ENCODE results near the gene KRTAP4-16. TPM values are rescaled to one million over a fixed set of nuclear protein-coding genes. Genes with fewer than 3 reads are reported as not detected.
"Not testable (repeated sequence)": the region's sequence is repeated elsewhere in the genome, so short reads cannot be mapped to it uniquely, and the experiment has no call there.

Gene KRTAP4-16
- total and polyA plus RNA-seq, 5 donors from 2014 or later: not detected

DNA sequence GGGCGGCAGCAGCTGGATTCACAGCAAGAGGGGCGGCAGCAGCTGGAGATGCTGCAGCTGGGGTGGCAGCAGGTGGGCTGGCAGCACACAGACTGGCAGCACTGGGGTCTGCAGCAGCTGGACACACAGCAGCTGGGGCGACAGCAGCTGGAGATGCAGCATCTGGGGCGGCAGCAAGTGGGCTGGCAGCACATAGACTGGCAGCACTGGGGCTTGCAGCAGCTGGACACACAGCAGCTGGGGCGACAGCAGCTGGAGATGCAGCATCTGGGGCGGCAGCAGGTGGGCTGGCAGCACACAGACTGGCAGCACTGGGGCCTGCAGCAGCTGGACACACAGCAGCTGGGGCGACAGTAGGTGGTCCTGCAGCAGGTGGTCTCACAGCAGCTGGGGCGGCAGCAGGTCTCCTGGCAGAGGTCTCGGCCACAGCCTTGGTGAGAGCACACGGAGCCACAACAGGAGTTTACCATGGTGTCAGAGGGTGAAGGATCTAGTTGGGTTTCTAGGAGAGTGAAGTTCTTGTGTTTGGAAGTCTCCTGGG, 15.9 kb upstream of the KRTAP4-16 start, which contains the start of gene KRTAP4-11:
KRTAP4-11 (minus strand) TSS at position 528 of the 541 bp plus-strand sequence; CDS start at position 470, 58 bp downstream.
- H3K9me3 Mint-ChIP-seq; H3K36me3 ChIP-seq (ENCODE audit: control insufficient read depth, insufficient read depth, low read length); H3K9me3 ChIP-seq (ENCODE audit: control insufficient read depth in 2 of 2, low read length in 2 of 2); H3K36me3 Mint-ChIP-seq; ATAC-seq (ENCODE audit: low read depth in 2 of 2); H3K4me3 Mint-ChIP-seq; H3K27ac ChIP-seq (ENCODE audit: insufficient read depth, low read length, poor library complexity, severe bottlenecking); DNase-seq; H3K27me3 ChIP-seq (ENCODE audit: control insufficient read depth, insufficient read depth, low read length); H3K4me3 ChIP-seq (ENCODE audit: low read depth, low read length); H3K4me1 ChIP-seq (ENCODE audit: control insufficient read depth, insufficient read depth, low read length, poor library complexity, severe bottlenecking): not testable (repeated sequence)
- Mint-ChIP-seq H3K27ac (peak within 1 kb of the TSS in 1 of 3 donors; percentile 65), H3K4me1 (peaks cover 7 to 24% (median 10%) of the 10 kb centered on the region in 4 donors), H3K27me3 (peaks cover 27% of the 10 kb centered on the region)

DNA sequence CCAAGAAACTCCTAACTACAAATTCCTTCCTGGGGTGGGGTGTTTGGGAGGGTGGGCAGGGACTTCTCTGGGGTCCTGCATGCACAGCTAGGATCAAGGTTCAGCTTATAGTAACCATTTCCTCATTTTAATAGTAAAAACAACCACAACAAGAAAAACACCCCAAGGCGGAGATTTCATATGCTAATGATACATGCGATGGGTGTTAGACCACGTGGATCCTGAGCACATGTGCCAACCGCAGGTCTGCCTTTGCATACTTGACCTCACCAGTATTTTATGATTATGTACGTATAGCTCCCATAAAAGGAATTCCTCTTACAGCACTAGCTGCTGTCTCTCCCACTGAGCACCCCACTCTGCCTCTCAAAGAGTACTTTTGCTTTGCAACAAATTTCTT, 14.3 kb upstream of the KRTAP4-16 start:
- no peak overlapping the region for H3K27ac Mint-ChIP-seq
- Histone ChIP-seq H3K27me3 (ENCODE audit: control insufficient read depth, insufficient read depth, low read length) (peaks cover 3% of the 10 kb centered on the region), H3K27ac (ENCODE audit: insufficient read depth, low read length, poor library complexity, severe bottlenecking) (no peak overlapping the region), H3K9me3 (ENCODE audit: control insufficient read depth in 2 of 2, low read length in 2 of 2) (peaks cover 0 to 5% of the 10 kb centered on the region in 2 experiments), H3K36me3 (ENCODE audit: control insufficient read depth, insufficient read depth, low read length) (no peaks in the 10 kb centered on the region), H3K4me1 (ENCODE audit: control insufficient read depth, insufficient read depth, low read length, poor library complexity, severe bottlenecking) (peaks cover 9% of the 10 kb centered on the region), H3K4me3 (ENCODE audit: low read depth, low read length) (no peak overlapping the region)
- peaks cover 7 to 21% (median 10%) of the 10 kb centered on the region in 4 donors for H3K4me1 Mint-ChIP-seq
- H3K9me3 Mint-ChIP-seq: peaks cover 0 to 6% (median 0%) of the 10 kb centered on the region in 7 donors
- H3K27me3 Mint-ChIP-seq: peaks cover 29% of the 10 kb centered on the region
- H3K4me3 Mint-ChIP-seq: no peak overlapping the region
- DNase-seq (no peak), ATAC-seq (ENCODE audit: low read depth in 2 of 2) (no peak)
- H3K36me3 Mint-ChIP-seq: no peaks in the 10 kb centered on the region

DNA sequence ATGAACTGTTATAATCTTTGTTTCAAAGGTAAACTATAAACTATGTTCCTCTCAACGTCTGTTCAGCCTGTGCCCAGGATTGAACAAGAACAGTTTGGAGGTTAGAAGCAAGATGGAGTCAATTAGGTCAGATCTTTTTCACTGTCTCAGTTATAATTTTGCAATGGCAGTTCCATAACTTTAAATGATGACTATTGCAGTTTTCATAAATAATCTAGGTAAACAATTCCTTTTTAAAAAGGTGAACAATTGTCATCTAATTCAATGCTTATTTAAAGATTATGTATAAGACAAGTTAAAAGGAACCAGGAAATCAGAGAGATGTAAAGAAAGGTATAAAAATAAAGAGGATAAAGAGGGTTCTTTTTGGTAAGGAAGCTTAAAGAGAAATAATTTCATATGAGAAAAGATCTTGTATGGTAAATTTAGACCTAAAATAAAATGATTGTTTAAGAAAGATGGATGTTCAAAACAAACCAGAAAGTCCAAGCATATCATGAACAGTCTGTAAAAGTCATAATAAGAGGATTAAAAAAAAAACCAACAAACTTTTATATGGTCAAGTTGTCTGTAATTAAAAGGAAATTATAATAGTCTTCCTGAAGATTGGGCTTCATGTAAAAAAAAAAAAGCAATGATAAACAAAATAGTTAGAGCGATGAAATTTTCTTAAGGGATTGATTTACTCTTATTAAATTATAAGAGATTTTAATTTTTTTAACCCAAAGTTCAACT, 9.3 kb upstream of the KRTAP4-16 start:
- H3K9me3 ChIP-seq (ENCODE audit: control insufficient read depth in 2 of 2, low read length in 2 of 2): peaks cover 0 to 5% of the 10 kb centered on the region in 2 experiments
- no peak overlapping the region for H3K4me3 Mint-ChIP-seq

GRCh38 chr17:41108728-41109386, 6.8 kb upstream of the KRTAP4-16 start:
- not testable (repeated sequence) for H3K9me3 ChIP-seq (ENCODE audit: control insufficient read depth in 2 of 2, low read length in 2 of 2); H3K9me3 Mint-ChIP-seq; H3K27me3 ChIP-seq (ENCODE audit: control insufficient read depth, insufficient read depth, low read length); H3K27ac ChIP-seq (ENCODE audit: insufficient read depth, low read length, poor library complexity, severe bottlenecking); H3K36me3 Mint-ChIP-seq; H3K4me1 ChIP-seq (ENCODE audit: control insufficient read depth, insufficient read depth, low read length, poor library complexity, severe bottlenecking); ATAC-seq (ENCODE audit: low read depth in 2 of 2); H3K4me1 Mint-ChIP-seq; H3K4me3 Mint-ChIP-seq; H3K27ac Mint-ChIP-seq; H3K36me3 ChIP-seq (ENCODE audit: control insufficient read depth, insufficient read depth, low read length); DNase-seq; H3K4me3 ChIP-seq (ENCODE audit: low read depth, low read length)
- H3K27me3 Mint-ChIP-seq: peaks cover 18% of the 10 kb centered on the region

More for the DNA sequence above, 9.3 kb upstream of the KRTAP4-16 start:
- Mint-ChIP-seq H3K9me3 (peaks cover 0 to 9% (median 2%) of the 10 kb centered on the region in 7 donors), H3K27ac (no peak overlapping the region), H3K4me1 (peaks cover 0 to 9% (median 0%) of the 10 kb centered on the region in 4 donors), H3K36me3 (no peaks in the 10 kb centered on the region), H3K27me3 (peaks cover 16% of the 10 kb centered on the region)
- Histone ChIP-seq H3K36me3 (ENCODE audit: control insufficient read depth, insufficient read depth, low read length) (no peaks in the 10 kb centered on the region), H3K4me3 (ENCODE audit: low read depth, low read length) (no peak overlapping the region), H3K4me1 (ENCODE audit: control insufficient read depth, insufficient read depth, low read length, poor library complexity, severe bottlenecking) (no peaks in the 10 kb centered on the region), H3K27ac (ENCODE audit: insufficient read depth, low read length, poor library complexity, severe bottlenecking) (no peak overlapping the region), H3K27me3 (ENCODE audit: control insufficient read depth, insufficient read depth, low read length) (peaks cover 3% of the 10 kb centered on the region)
- ATAC-seq (ENCODE audit: low read depth in 2 of 2): no peak
- DNase-seq: no peak

DNA sequence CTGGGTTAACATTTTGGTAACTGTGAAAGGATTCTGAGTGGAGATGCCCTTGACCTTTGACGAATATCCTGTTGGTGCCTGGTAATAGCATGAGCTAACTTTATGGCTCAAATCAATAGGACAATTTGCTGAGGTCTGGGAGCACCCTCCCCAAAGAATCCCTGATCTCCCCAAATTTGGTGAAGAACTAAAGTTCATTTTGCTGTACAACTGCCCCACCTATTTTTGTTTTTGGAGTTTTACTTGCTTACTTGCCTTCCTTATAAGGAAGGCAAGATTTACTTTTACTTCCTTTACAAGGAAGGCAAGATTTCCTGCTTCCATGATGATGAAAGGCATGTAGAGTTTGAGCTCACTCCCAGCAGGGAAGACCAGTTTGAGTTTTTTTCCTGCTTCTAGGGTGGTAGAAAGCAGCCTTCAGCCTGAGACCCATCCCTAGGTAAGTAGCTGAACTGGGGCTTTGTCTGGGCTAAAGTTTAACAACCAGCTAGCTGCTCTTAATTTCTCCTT, 6.0 kb upstream of the KRTAP4-16 start:
- no peak overlapping the region for H3K27ac Mint-ChIP-seq
- peaks cover 0 to 5% (median 2%) of the 10 kb centered on the region in 7 donors for H3K9me3 Mint-ChIP-seq
- H3K27me3 Mint-ChIP-seq: peaks cover 18% of the 10 kb centered on the region
- H3K36me3 ChIP-seq (ENCODE audit: control insufficient read depth, insufficient read depth, low read length): no peaks in the 10 kb centered on the region
- H3K4me1 Mint-ChIP-seq: peaks cover 0 to 7% (median 0%) of the 10 kb centered on the region in 4 donors
- no peak overlapping the region for H3K4me3 Mint-ChIP-seq
- H3K4me3 ChIP-seq (ENCODE audit: low read depth, low read length): no peak overlapping the region
- H3K27me3 ChIP-seq (ENCODE audit: control insufficient read depth, insufficient read depth, low read length): no peaks in the 10 kb centered on the region
- H3K36me3 Mint-ChIP-seq: no peaks in the 10 kb centered on the region
- no peak overlapping the region for H3K27ac ChIP-seq (ENCODE audit: insufficient read depth, low read length, poor library complexity, severe bottlenecking)
- H3K9me3 ChIP-seq (ENCODE audit: control insufficient read depth in 2 of 2, low read length in 2 of 2): peaks cover 0 to 3% of the 10 kb centered on the region in 2 experiments
- DNase-seq: no peak
- no peaks in the 10 kb centered on the region for H3K4me1 ChIP-seq (ENCODE audit: control insufficient read depth, insufficient read depth, low read length, poor library complexity, severe bottlenecking)
- ATAC-seq (ENCODE audit: low read depth in 2 of 2): no peak

GRCh38 chr17:41105347-41105746, 3.3 kb upstream of the KRTAP4-16 start, which contains the start of gene KRTAP4-9:
TSS of gene KRTAP4-9 (plus strand) at chr17:41105389. CDS start at chr17:41105389, 0 bp downstream.
- H3K9me3 Mint-ChIP-seq; H3K27ac ChIP-seq (ENCODE audit: insufficient read depth, low read length, poor library complexity, severe bottlenecking); H3K4me3 Mint-ChIP-seq; H3K36me3 ChIP-seq (ENCODE audit: control insufficient read depth, insufficient read depth, low read length); H3K4me1 ChIP-seq (ENCODE audit: control insufficient read depth, insufficient read depth, low read length, poor library complexity, severe bottlenecking); ATAC-seq (ENCODE audit: low read depth in 2 of 2); H3K4me3 ChIP-seq (ENCODE audit: low read depth, low read length); H3K4me1 Mint-ChIP-seq; H3K36me3 Mint-ChIP-seq; H3K27ac Mint-ChIP-seq; H3K27me3 ChIP-seq (ENCODE audit: control insufficient read depth, insufficient read depth, low read length); DNase-seq; H3K9me3 ChIP-seq (ENCODE audit: control insufficient read depth in 2 of 2, low read length in 2 of 2): not testable (repeated sequence)
- H3K27me3 Mint-ChIP-seq: peaks cover 13% of the 10 kb centered on the region

DNA sequence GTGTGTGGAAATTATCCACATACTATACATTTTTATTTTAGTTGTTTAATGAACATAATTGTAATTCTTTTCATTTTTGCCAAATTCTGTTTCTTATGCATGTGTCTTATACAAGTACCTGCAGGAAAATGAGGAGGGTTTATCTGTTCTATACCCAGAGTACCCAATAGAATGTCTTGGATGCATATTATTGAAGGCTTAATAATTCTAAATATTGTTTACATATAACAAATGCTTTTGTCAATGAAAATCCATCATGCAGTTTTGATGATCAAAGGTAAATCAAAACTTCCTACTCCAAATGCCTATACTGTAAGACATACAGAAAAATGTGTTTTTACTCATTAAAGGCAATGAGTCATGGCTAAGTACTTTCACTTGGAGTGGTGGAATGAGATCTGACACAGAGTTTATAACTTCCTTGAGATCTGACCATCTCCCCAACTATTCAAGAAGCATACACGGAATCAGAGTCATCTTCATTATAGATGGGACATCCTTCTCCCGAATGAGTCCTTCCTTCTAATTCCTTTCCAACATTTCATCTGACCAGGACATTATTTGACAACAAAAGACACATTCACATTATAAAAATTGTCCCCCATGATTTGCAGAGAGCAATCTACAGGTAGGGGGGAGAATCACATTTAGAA, 2.5 kb upstream of the KRTAP4-16 start:
- not testable (repeated sequence) for H3K27ac Mint-ChIP-seq; H3K4me3 ChIP-seq (ENCODE audit: low read depth, low read length); H3K36me3 ChIP-seq (ENCODE audit: control insufficient read depth, insufficient read depth, low read length); H3K4me1 ChIP-seq (ENCODE audit: control insufficient read depth, insufficient read depth, low read length, poor library complexity, severe bottlenecking); H3K27ac ChIP-seq (ENCODE audit: insufficient read depth, low read length, poor library complexity, severe bottlenecking); DNase-seq; H3K36me3 Mint-ChIP-seq; H3K27me3 ChIP-seq (ENCODE audit: control insufficient read depth, insufficient read depth, low read length); H3K9me3 Mint-ChIP-seq; ATAC-seq (ENCODE audit: low read depth in 2 of 2); H3K4me3 Mint-ChIP-seq; H3K9me3 ChIP-seq (ENCODE audit: control insufficient read depth in 2 of 2, low read length in 2 of 2)
- Mint-ChIP-seq H3K27me3 (peaks cover 18% of the 10 kb centered on the region), H3K4me1 (peaks cover 0 to 16% (median 2%) of the 10 kb centered on the region in 4 donors)
